HG03460 (cell line): ENCODE measurements around the gene CEP104.

Experiments
- ATAC-seq: cut with Tn5 transposase; IDR thresholded peaks from one replicate; pipeline ENCODE4 v1.9.1; 2021; ENCODE audit not compliant: unreplicated experiment

The CEP104 gene

GRCh38 chr1:3767328-3767925 is 89.6 kb downstream of the CEP104 start:
- ATAC-seq: no peak

DNA sequence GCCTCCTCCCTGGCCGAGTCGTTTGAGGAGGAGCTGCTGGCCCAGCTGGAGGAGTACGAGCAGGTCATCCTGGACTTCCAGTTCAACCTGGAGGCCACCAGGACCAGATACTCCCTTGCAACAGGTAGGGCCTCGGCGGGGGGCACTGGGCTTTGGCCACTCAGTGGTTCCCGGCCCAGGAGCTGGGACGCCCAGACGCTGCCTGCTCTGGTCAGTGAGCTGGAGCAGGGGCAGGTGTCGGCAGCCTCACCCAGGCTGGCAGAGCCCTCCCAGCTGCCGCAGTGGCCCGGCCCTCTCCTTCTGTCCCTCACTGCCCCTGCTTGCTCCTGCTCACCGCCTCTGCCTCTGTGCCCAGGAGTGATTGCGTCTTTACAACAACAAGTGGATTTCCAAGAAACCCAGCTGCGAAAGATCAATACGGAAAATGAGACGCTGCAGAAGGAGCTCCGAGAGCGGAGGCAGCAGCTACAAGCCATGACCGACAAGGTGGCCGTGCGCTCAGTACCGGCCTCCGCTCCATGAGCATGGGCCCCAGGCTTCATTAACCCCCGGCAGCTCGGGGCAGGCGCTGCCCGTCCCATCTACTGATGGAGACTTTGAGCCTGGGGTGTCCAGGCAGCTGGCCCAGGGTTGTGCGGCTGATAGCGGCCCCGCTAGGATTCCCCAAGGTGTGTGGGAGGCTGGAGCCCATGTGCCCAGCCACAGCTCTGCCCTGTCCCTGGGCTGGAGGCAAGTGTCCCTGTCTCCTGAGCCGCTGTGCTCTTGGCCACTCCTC is 93.5 kb downstream of the CEP104 start:
- no peak for ATAC-seq

GRCh38 chr1:3762873-3763228 is 94.2 kb downstream of the CEP104 start:
- ATAC-seq: no peak

DNA sequence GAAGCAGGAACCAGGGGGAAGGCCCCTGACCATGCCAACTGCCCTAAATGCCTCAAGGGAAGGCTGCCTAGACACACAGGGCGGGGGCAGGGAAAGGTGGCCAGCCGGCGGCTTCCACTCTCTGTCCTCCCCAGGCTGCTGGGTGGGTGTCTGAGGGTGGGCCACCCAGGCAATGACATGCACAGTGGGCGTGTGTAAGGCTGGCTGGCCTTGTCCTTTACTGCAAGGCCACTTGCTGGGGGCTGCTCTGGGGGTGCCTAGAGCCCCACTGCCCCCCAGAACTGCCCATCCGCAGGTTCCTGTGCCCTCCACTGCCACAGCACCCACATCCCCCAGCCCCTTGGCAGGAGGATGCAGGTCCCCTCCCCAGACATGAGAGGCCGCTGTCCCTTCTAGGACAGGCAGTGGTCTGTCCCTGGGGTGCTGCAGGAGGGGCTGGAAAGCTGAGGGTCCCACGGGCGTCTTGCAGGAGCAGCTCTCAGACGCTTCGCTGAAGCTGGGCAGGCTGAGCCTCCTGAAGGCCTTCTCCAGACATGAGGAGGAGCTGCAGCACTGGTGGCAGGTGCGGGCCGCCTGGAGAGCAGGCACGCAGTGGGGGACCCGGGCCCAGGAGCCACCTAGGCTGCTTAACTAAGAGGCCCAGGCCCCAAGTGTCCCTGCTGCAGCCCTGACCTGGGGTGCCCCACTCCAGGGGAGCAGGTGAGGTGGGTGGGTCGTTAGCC is 94.7 kb downstream of the CEP104 start:
- no peak for ATAC-seq
